Measurements from ENCODE around the gene ASPSCR1. TPM values are rescaled to one million over a fixed set of nuclear protein-coding genes. Genes with fewer than 3 reads are reported as not detected.

ASPSCR1 gene, protein sequence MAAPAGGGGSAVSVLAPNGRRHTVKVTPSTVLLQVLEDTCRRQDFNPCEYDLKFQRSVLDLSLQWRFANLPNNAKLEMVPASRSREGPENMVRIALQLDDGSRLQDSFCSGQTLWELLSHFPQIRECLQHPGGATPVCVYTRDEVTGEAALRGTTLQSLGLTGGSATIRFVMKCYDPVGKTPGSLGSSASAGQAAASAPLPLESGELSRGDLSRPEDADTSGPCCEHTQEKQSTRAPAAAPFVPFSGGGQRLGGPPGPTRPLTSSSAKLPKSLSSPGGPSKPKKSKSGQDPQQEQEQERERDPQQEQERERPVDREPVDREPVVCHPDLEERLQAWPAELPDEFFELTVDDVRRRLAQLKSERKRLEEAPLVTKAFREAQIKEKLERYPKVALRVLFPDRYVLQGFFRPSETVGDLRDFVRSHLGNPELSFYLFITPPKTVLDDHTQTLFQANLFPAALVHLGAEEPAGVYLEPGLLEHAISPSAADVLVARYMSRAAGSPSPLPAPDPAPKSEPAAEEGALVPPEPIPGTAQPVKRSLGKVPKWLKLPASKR
- total RNA-seq: 10 to 100 TPM; 40.4 to 40.6 TPM
- polyA plus RNA-seq: 10 to 100 TPM; 25.1 to 36.7 TPM

DNA sequence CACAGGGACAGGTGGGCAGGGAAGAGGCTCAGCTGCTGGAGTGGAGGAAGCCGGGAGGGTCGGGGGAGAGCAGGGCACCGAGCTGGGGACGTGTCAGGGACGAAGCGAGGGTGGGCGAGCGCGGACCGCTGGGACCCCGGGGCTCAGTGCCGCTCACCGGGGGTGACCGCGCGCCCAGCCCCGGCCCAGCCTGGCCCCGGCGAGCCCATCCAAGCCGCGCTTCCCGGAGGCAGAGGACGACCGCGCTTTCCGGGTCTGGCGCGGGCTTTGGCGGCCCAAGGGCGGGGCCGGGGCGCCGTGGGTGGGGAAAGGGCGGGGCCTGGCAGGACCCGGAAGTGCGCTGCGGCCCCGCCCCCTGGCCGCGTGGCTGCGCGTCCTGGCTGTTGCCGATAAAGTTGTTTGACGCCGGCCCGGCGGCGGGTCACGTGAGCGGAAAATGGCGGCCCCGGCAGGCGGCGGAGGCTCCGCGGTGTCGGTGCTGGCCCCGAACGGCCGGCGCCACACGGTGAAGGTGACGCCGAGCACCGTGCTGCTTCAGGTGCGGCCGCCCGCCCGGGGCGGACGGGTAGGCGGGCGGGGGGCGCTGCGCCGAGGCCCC is at the start of gene ASPSCR1:
TSS of gene ASPSCR1 (plus strand) at position 419 of the 598 bp plus-strand sequence. CDS start at position 437, 18 bp downstream.
- Histone ChIP-seq H3K36me3 (ENCODE audit: insufficient read depth, low read length) (no peaks in the 10 kb centered on the region), H3K27ac (ENCODE audit: low read depth, low read length) (peak within 1 kb of the TSS; percentile 80), H3K4me1 (ENCODE audit: insufficient read depth, low read length) (peaks cover 31% of the 10 kb centered on the region), H3K27me3 (ENCODE audit: insufficient read depth, low read length) (no peaks in the 10 kb centered on the region), H3K4me3 (ENCODE audit: low read length in 2 of 2) (peak within 1 kb of the TSS; percentile 69 to 74), H3K9me3 (ENCODE audit: control insufficient read depth in 1 of 2, low read length in 2 of 2) (no peaks in the 10 kb centered on the region)
- intact Hi-C loops (cut with micrococcal nuclease): loop anchor here (1.0 kb wide), 2 partner anchors 9 to 46 kb away; partner anchors contain the start of gene LRRC45
- DNase-seq: peak; percentile 86 to 95 (median 92)
- peak within 1 kb of the TSS; percentile 90 to 98 (median 96) for H3K4me3 Mint-ChIP-seq
- H3K27me3 Mint-ChIP-seq: no peaks in the 10 kb centered on the region
- H3K4me1 Mint-ChIP-seq: peaks cover 17 to 43% (median 28%) of the 10 kb centered on the region in 4 donors
- H3K36me3 Mint-ChIP-seq: peaks cover 4 to 12% of the 10 kb centered on the region in 2 donors
- peak within 1 kb of the TSS; percentile 94 to 99 (median 98) for H3K27ac Mint-ChIP-seq
- peaks cover 0 to 2% (median 0%) of the 10 kb centered on the region in 8 donors for H3K9me3 Mint-ChIP-seq
- ChIA-PET CTCF (ENCODE audit: partially characterized antibody) (interaction anchor here (1.0 to 1.4 kb wide), 3 partner anchors 9 to 42 kb away, joined by 4 to 5 read pairs (median 4); no protein-coding TSS in a partner anchor), POLR2A (ENCODE audit: partially characterized antibody) (interaction anchor here (0.7 to 5.1 kb wide), 14 partner anchors 11 to 150 kb away, joined by 3 to 54 read pairs (median 4); partner anchors contain the start of genes CENPX, DCXR, LRRC45 and MAFG)

DNA sequence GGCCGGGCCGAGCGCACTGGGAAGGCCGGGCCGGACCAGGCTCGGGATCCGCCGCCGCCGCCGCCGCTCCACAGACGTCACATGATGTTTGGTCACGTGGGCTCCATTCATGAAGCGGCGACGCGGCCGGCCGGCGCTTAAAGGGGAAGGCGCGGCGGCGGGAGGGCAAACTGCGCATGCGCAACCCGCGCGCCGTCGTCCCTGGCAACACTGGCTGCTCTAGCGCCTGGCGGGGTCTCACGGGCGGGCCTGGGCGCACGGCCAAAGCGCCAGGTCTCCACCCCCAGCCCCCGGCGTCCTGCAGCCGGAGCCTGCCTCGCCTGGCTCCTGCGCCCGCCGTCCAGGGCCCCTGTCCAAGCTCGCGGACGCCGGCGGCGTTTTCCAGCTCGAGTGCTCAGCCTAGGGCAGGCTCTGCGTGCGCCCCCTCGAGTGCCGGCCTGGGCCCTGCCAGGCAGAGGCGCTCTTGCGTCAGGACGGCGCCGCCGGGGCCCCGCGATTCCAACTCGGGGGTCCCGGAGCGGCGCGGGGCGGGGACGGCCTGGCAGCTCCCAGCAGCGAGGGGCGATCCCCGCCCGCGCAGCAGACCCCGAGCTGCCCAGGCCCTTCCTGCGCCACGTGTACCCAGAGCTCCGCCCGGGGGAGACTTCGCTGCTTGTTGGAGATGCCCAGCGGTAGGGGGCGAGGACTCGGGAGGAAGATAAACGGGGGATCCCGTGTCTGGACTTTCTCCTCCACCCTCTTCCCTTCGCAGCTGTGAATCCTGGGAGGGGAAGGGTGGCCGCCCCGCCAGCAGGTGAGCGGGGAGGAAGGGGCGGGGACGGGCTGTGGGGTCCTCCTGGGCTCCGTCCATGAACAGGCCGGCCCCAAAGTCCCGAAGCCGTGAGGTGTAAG is 49.5 kb upstream of the ASPSCR1 start, which contains the start of gene MAFG:
TSS of gene MAFG (minus strand) at position 83 of the 891 bp plus-strand sequence. CDS start 4,550 bp downstream, outside the sequence.
- CTCF ChIA-PET (ENCODE audit: partially characterized antibody): interaction anchor here (0.8 to 0.9 kb wide), 2 partner anchors 11 to 58 kb away, joined by 3 to 4 read pairs; no protein-coding TSS in a partner anchor
- no peaks in the 10 kb centered on the region for H3K9me3 ChIP-seq (ENCODE audit: control insufficient read depth in 1 of 2, low read length in 2 of 2)

DNA sequence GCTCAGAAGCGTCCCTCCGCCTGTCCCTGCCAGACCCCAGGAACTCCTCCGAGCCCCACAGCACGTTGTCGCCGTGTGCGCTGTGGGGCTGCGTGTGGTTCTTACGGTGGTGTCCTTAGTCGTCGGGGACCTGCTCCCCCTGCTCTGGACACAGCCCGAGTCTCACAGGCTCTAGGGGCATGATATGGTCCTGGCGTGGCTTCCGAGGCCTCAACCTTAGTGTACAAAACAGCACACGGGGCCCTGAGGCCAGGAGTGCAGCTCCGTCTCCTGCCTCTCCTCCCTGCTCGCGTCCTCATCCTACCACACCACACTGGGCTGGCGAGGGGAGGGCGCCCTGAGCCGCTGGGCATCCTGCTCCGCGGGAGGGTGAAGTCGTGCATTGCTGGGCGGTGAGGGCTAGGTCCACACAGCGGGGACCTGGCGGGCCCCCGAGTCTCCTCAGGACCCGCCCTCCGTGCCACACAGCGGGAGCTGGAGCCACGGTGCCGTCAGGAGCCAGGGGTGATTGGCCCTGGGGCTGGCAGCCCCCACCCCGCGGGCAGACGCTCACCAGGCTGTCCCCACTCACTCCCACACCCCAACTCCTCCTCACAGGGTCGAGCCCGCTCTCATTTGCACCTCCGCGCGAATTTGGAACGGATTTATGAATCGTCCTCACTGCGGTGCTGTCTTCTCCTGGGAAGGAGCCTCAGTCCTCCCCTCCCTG is 48.7 kb upstream of the ASPSCR1 start:
- H3K4me3 ChIP-seq (ENCODE audit: low read length in 2 of 2): peak overlapping the region in 1 of 2 donors; percentile 45
- Mint-ChIP-seq H3K27ac (peak overlapping the region in 2 of 7 donors; percentile 62), H3K36me3 (no peaks in the 10 kb centered on the region), H3K4me3 (peak overlapping the region; percentile 20 to 75 (median 56)), H3K27me3 (peaks cover 0 to 6% of the 10 kb centered on the region in 2 donors), H3K4me1 (peaks cover 10 to 27% (median 20%) of the 10 kb centered on the region in 4 donors), H3K9me3 (no peaks in the 10 kb centered on the region)
- no peaks in the 10 kb centered on the region for H3K36me3 ChIP-seq (ENCODE audit: insufficient read depth, low read length)
- ChIA-PET CTCF (ENCODE audit: partially characterized antibody) (interaction anchor here (0.6 kb wide), 1 partner anchor 336 kb away, joined by 3 read pairs; no protein-coding TSS in a partner anchor), POLR2A (ENCODE audit: partially characterized antibody) (interaction anchor here (0.9 to 4.2 kb wide), 6 partner anchors 9 to 95 kb away, joined by 3 to 40 read pairs (median 17); partner anchors contain the start of genes ALYREF, ANAPC11, ARHGDIA and MCRIP1)
- peaks cover 41% of the 10 kb centered on the region for H3K4me1 ChIP-seq (ENCODE audit: insufficient read depth, low read length)
- no peaks in the 10 kb centered on the region for H3K9me3 ChIP-seq (ENCODE audit: control insufficient read depth in 1 of 2, low read length in 2 of 2)
- no peak overlapping the region for H3K27ac ChIP-seq (ENCODE audit: low read depth, low read length)
- DNase-seq: no peak
- intact Hi-C loops (cut with micrococcal nuclease): loop anchor here (1.0 to 10.0 kb wide), 2 partner anchors 9 to 834 kb away; partner anchors contain the start of gene PYCR1
- H3K27me3 ChIP-seq (ENCODE audit: insufficient read depth, low read length): peaks cover 10% of the 10 kb centered on the region

More for the DNA sequence above, 49.5 kb upstream of the ASPSCR1 start, which contains the start of gene MAFG:
- Mint-ChIP-seq H3K27ac (peak within 1 kb of the TSS; percentile 84 to 97 (median 90)), H3K9me3 (no peaks in the 10 kb centered on the region), H3K36me3 (no peaks in the 10 kb centered on the region), H3K27me3 (peaks cover 0 to 6% of the 10 kb centered on the region in 2 donors), H3K4me1 (peaks cover 12 to 27% (median 20%) of the 10 kb centered on the region in 4 donors), H3K4me3 (peak within 1 kb of the TSS; percentile 81 to 90 (median 84))
- peak; percentile 85 to 92 (median 90) for DNase-seq
- Histone ChIP-seq H3K4me1 (ENCODE audit: insufficient read depth, low read length) (peaks cover 43% of the 10 kb centered on the region), H3K4me3 (ENCODE audit: low read length in 2 of 2) (peak within 1 kb of the TSS; percentile 47 to 60), H3K27ac (ENCODE audit: low read depth, low read length) (peak within 1 kb of the TSS; percentile 68), H3K36me3 (ENCODE audit: insufficient read depth, low read length) (no peaks in the 10 kb centered on the region), H3K27me3 (ENCODE audit: insufficient read depth, low read length) (peaks cover 10% of the 10 kb centered on the region)
- POLR2A ChIA-PET (ENCODE audit: partially characterized antibody): interaction anchor here (0.6 to 4.2 kb wide), 10 partner anchors 9 to 106 kb away, joined by 3 to 40 read pairs (median 6); partner anchors contain the start of genes ALYREF, ANAPC11, ARHGDIA and ASPSCR1
- intact Hi-C loops (cut with micrococcal nuclease): loop anchor here (1.0 to 10.0 kb wide), 5 partner anchors 9 to 833 kb away; partner anchors contain the start of genes ALYREF, ANAPC11, P4HB and PYCR1

DNA sequence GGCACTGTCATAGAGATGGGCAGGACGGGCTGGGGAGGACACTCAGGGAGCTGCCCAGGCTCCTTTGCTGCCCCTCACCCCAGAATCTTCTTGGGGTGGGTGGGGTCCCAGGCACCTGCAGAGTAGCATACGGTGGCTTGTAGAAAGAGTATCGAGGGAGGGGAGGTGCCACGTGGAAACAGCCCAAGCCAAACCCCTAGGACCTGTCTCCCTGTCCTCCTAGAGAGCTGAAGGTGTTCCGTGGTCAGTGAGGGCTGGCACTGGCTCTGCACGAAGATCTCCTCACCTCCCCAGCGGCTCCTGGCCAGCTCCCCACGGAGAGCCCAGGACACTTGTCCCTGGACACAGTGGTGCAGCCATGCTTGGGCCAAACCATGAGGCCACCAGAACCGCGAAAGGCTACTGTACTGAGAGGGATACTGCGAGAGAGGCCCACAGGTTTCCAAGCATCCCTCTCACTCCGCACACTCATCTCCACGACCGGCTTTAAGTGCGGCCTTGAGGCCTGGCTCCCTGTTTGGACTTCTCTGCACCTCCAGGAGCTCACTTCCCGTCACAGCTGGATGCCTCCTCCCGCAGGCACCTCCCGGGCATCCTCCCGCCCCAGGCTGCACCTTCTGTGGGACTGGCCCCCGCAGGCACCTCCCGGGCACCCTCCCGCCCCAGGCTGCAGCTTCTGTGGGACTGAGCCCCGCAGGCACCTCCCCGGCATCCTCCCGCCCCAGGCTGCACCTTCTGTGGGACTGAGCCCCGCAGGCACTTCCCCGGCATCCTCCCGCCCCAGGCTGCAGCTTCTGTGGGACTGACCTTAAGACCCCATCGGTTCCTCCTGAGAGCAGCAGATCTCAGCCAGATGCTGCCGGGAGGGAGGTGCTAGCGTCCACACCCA is 47.9 kb upstream of the ASPSCR1 start:
- Histone ChIP-seq H3K36me3 (ENCODE audit: insufficient read depth, low read length) (no peaks in the 10 kb centered on the region), H3K9me3 (ENCODE audit: control insufficient read depth in 1 of 2, low read length in 2 of 2) (no peaks in the 10 kb centered on the region), H3K27me3 (ENCODE audit: insufficient read depth, low read length) (peaks cover 10% of the 10 kb centered on the region), H3K4me1 (ENCODE audit: insufficient read depth, low read length) (peaks cover 33% of the 10 kb centered on the region), H3K4me3 (ENCODE audit: low read length in 2 of 2) (no peak overlapping the region), H3K27ac (ENCODE audit: low read depth, low read length) (no peak overlapping the region)
- no peak for DNase-seq
- Mint-ChIP-seq H3K27me3 (peaks cover 0 to 9% of the 10 kb centered on the region in 2 donors), H3K27ac (peak overlapping the region in 1 of 7 donors; percentile 62), H3K9me3 (no peaks in the 10 kb centered on the region), H3K36me3 (no peaks in the 10 kb centered on the region), H3K4me1 (peaks cover 9 to 22% (median 16%) of the 10 kb centered on the region in 4 donors), H3K4me3 (peak overlapping the region in 6 of 8 donors; percentile 34 to 75 (median 52))
- POLR2A ChIA-PET (ENCODE audit: partially characterized antibody): interaction anchor here (1.0 kb wide), 1 partner anchor 12 kb away, joined by 5 read pairs; no protein-coding TSS in a partner anchor
- CTCF ChIA-PET (ENCODE audit: partially characterized antibody): interaction anchor here (0.6 to 1.2 kb wide), 2 partner anchors 225 to 335 kb away, joined by 3 to 4 read pairs; no protein-coding TSS in a partner anchor
- intact Hi-C loops (cut with micrococcal nuclease): loop anchor here (10.0 kb wide), 1 partner anchor 835 kb away; no protein-coding TSS in a partner anchor
